Measurements from ENCODE around the gene FDX2. TPM values are rescaled to one million over a fixed set of nuclear protein-coding genes. Genes with fewer than 3 reads are reported as not detected.
A peak's percentile ranks its signal among the peaks of the same experiment; 100 is the strongest.

FDX2 gene
- total and polyA plus RNA-seq, 2 of the 8 experiments (the other 6 are each of a cell fraction or from before 2014, with no cell fraction given), result 27.0 to 64.4 TPM

DNA sequence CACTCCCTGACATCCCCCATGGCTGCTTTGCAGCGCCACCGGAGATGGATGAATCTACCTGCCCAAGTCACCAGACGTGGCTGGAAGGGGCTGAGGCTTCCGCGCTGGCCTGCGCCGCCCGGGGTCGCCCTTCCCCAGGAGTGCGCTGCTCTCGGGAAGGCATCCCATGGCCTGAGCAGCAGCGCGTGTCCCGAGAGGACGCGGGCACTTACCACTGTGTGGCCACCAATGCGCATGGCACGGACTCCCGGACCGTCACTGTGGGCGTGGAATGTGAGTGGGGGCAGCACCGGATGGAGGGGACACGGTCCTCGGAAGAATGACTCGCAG is 21.5 kb downstream of the FDX2 start:
- no peaks in the 10 kb centered on the region for H3K79me1 ChIP-seq (ENCODE audit: low read depth, low read length)
- no peak overlapping the region for H3K18ac ChIP-seq (ENCODE audit: extremely low read depth, low read length)
- no peak overlapping the region for H4K91ac ChIP-seq (replicated peaks; ENCODE audit: insufficient read length, low read length)
- DNase-seq (ENCODE audit: low read depth in 1 of 2, low spot score in 2 of 2) (peak in 1 of 2 experiments; percentile 79), FAIRE-seq (no peak)
- H3K27me3 ChIP-seq (replicated peaks in 1 of 4; ENCODE audit: control insufficient read depth in 3 of 4, extremely low read depth in 1 of 4, insufficient read depth in 3 of 4, low read length in 3 of 4), result peaks cover 50 to 79% (median 73%) of the 10 kb centered on the region in 4 experiments
- ChIA-PET POLR2A (ENCODE audit: partially characterized antibody) (interaction anchor here (2.4 kb wide), 1 partner anchor 39 kb away, joined by 7 read pairs; the partner anchor contains the start of gene RAVER1), CTCF (ENCODE audit: partially characterized antibody) (interaction anchor here (0.7 to 3.7 kb wide), 7 partner anchors 12 to 1960 kb away, joined by 3 to 29 read pairs (median 5); partner anchors contain the start of genes CDC37 and ICAM1)
- H3K79me2 ChIP-seq (ENCODE audit: control insufficient read depth in 1 of 2, insufficient read depth in 2 of 2, low read length in 2 of 2), result no peaks in the 10 kb centered on the region
- no peak overlapping the region for H3K14ac ChIP-seq (ENCODE audit: insufficient read length)
- peak overlapping the region; percentile 39; the same call in 1 of the 2 replicates for H2AK5ac ChIP-seq (ENCODE audit: low read depth, low read length)
- H2AFZ ChIP-seq (ENCODE audit: low read length), result no peak overlapping the region
- H2BK15ac ChIP-seq (ENCODE audit: low read length), result no peak overlapping the region
- no peak overlapping the region for H3K23ac ChIP-seq (ENCODE audit: insufficient read length)
- peaks cover 0 to 39% (median 19%) of the 10 kb centered on the region in 4 experiments; a peak in 6 of 7 replicates for H3K4me1 ChIP-seq (replicated peaks in 1 of 4; ENCODE audit: control insufficient read depth in 3 of 4, insufficient read depth in 4 of 4, low read length in 3 of 4)
- H3K56ac ChIP-seq (replicated peaks; ENCODE audit: insufficient read length, low read depth, low read length), result no peak overlapping the region
- H3K4me2 ChIP-seq (ENCODE audit: insufficient read depth in 1 of 2, low read depth in 2 of 2, low read length in 2 of 2), result peak overlapping the region in 1 of 2 experiments; percentile 84; a peak in 1 of 4 replicates
- no peak overlapping the region for H3K27ac ChIP-seq (ENCODE audit: low read depth, low read length)
- peak overlapping the region; percentile 11; the same call in 1 of the 2 replicates for H2BK12ac ChIP-seq (ENCODE audit: low read depth, low read length)
- no peaks in the 10 kb centered on the region for H3K36me3 ChIP-seq (ENCODE audit: control insufficient read depth in 2 of 4, insufficient read depth in 4 of 4, low read length in 3 of 4)
- H3K9me3 ChIP-seq (ENCODE audit: insufficient read depth in 2 of 2, low read depth in 1 of 2, low read length in 1 of 2), result no peaks in the 10 kb centered on the region
- no peak overlapping the region for H4K5ac ChIP-seq (ENCODE audit: insufficient read length, low read depth, low read length)
- no peak overlapping the region for H3K4ac ChIP-seq (replicated peaks; ENCODE audit: insufficient read length, low read depth, low read length)
- no peak overlapping the region for H4K8ac ChIP-seq (ENCODE audit: extremely low read depth, insufficient read depth, low read length)
- 79% methylated on average over 25 of the region's 25 CpGs; no CpG with 5 or more reads in 1 of the 2 experiments for WGBS, 2 experiments (ENCODE audit: extremely low coverage in 1 of 2, insufficient coverage in 1 of 2, insufficient read length in 1 of 2, insufficient replicate concordance in 2 of 2, low coverage in 1 of 2, low lambda C conversion rate in 2 of 2, missing lambda C conversion rate in 1 of 2)
- H2BK5ac ChIP-seq (ENCODE audit: low read depth, low read length), result no peak overlapping the region
- no peak overlapping the region; a peak in 1 of 7 replicates for H3K9ac ChIP-seq (replicated peaks in 1 of 4; ENCODE audit: extremely low read depth in 1 of 4, low read depth in 3 of 4, low read length in 3 of 4)
- no peak overlapping the region for H2BK120ac ChIP-seq (replicated peaks; ENCODE audit: low read depth, low read length)
- peaks cover 30% of the 10 kb centered on the region; the same call in 1 of the 2 replicates for H3K23me2 ChIP-seq (ENCODE audit: low read depth, low read length)
- peaks cover 0 to 26% of the 10 kb centered on the region in 2 experiments for H4K20me1 ChIP-seq (replicated peaks in 1 of 2; ENCODE audit: control insufficient read depth in 1 of 2, insufficient read depth in 2 of 2, low read length in 2 of 2)
- H3K4me3 ChIP-seq (ENCODE audit: extremely low read depth in 1 of 4, insufficient read depth in 2 of 4, low read depth in 3 of 4, low read length in 4 of 4), result no peak overlapping the region
- H2BK20ac ChIP-seq (ENCODE audit: low read length), result no peak overlapping the region
- TF ChIP-seq, protein P1, sequence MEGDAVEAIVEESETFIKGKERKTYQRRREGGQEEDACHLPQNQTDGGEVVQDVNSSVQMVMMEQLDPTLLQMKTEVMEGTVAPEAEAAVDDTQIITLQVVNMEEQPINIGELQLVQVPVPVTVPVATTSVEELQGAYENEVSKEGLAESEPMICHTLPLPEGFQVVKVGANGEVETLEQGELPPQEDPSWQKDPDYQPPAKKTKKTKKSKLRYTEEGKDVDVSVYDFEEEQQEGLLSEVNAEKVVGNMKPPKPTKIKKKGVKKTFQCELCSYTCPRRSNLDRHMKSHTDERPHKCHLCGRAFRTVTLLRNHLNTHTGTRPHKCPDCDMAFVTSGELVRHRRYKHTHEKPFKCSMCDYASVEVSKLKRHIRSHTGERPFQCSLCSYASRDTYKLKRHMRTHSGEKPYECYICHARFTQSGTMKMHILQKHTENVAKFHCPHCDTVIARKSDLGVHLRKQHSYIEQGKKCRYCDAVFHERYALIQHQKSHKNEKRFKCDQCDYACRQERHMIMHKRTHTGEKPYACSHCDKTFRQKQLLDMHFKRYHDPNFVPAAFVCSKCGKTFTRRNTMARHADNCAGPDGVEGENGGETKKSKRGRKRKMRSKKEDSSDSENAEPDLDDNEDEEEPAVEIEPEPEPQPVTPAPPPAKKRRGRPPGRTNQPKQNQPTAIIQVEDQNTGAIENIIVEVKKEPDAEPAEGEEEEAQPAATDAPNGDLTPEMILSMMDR (IDR thresholded peaks at IDR 0.05; ENCODE audit: control extremely low read depth in 1 of 3, insufficient read depth in 1 of 3, low read depth in 1 of 3, low read length in 3 of 3), result peak in 2 of 3 experiments; percentile 21 to 29; a peak in 2 of 4 replicates
- TF ChIP-seq EGR1 (IDR thresholded peaks at IDR 0.05; ENCODE audit: borderline replicate concordance, low read depth, low read length), result no peak
- no peak for TF ChIP-seq POLR2AphosphoS5 (IDR thresholded peaks at IDR 0.05; ENCODE audit: low read depth, low read length)
- TF ChIP-seq NRF1 (IDR thresholded peaks at IDR 0.05; ENCODE audit: low read depth, low read length), result no peak
- TF ChIP-seq POLR2A (IDR thresholded peaks at IDR 0.05; ENCODE audit: control extremely low read depth in 1 of 2, low read depth in 2 of 2, low read length in 2 of 2), result no peak
- TF ChIP-seq JUN (IDR thresholded peaks at IDR 0.05; ENCODE audit: low read depth, low read length), result no peak
- no peak for TF ChIP-seq CEBPB (IDR thresholded peaks at IDR 0.05; ENCODE audit: low read depth, low read length)
- TF ChIP-seq, protein P2, sequence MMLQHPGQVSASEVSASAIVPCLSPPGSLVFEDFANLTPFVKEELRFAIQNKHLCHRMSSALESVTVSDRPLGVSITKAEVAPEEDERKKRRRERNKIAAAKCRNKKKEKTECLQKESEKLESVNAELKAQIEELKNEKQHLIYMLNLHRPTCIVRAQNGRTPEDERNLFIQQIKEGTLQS (IDR thresholded peaks at IDR 0.05; ENCODE audit: insufficient read depth, low read depth, low read length), result no peak
- no peak for TF ChIP-seq RBBP5 (IDR thresholded peaks at IDR 0.05; ENCODE audit: borderline replicate concordance, low read depth, low read length)
- TF ChIP-seq TAF1 (IDR thresholded peaks at IDR 0.05; ENCODE audit: low read depth, low read length), result no peak
- no peak for TF ChIP-seq JUND (IDR thresholded peaks at IDR 0.05; ENCODE audit: low read length)
